GM12878 (cell line): Measurements from ENCODE around the gene KCNC1. TPM values are rescaled to one million over a fixed set of nuclear protein-coding genes. Genes with fewer than 3 reads are reported as not detected.

Experiments used
- ATAC-seq: fragments of 200-7000 bp; cut with Tn5 transposase; 3 replicates; pipeline ENCODE4 v1.9.1; 2020; ENCODE audit warnings: mild to moderate bottlenecking, moderate library complexity
- BruUV-seq: library from RNA; stranded (reverse); fragments of 400-500 nt; replicated peaks from 2 replicates; lab custom pipeline; 2021; lab: Mats Ljungman, UMichigan
- CTCF ChIA-PET: fragments of 300-600 bp; sonication (Branson Sonifier 250); formaldehyde crosslinking; extraction: SDS; loops from one replicate; lab custom pipeline; 2021; ENCODE audit warnings: inconsistent platforms; lab: Yijun Ruan, JAX
- POLR2A ChIA-PET: fragments of 350-600 bp; formaldehyde crosslinking; extraction: SDS; loops from one replicate; lab custom pipeline; 2021; ENCODE audit warnings: inconsistent platforms; lab: Charles Lee
- RAD21 ChIA-PET: fragments of 300-600 bp; sonication (Branson Sonifier 250); formaldehyde crosslinking; loops from one replicate; lab custom pipeline; 2023; ENCODE audit warnings: antibody characterized with exemption; ENCODE audit not compliant: unreplicated experiment; lab: Charles Lee
- SMC1A ChIA-PET: fragments of 300-600 bp; sonication (Branson Sonifier 250); formaldehyde crosslinking; loops from one replicate; lab custom pipeline; 2023; ENCODE audit not compliant: unreplicated experiment, uncharacterized antibody; lab: Charles Lee
- DNase-seq: peaks from one replicate; pipeline ENCODE4 v3.0.0-alpha.2; 2011; ENCODE audit warnings: low read depth, low spot score
- FAIRE-seq: peaks from 3 replicates; lab custom pipeline; 2011; peaks lifted over from hg19 to GRCh38; lab: Jason Lieb, UNC
- H2AFZ ChIP-seq: 2 replicates; pipeline ENCODE4 v1.6.0; 2011; ENCODE audit warnings: low read depth, low read length, control low read depth; ENCODE audit not compliant: control insufficient read depth
- H3K27ac ChIP-seq: 2 replicates; pipeline ENCODE4 v1.5.1; 2011; ENCODE audit warnings: control low read depth; ENCODE audit not compliant: control insufficient read depth, insufficient read depth
- H3K27me3 ChIP-seq, 2 experiments: replicated peaks in 1 of 2; 2 replicates each; pipeline versions ENCODE4 v1.6.0 to v1.6.1; 2011; ENCODE audit warnings: low read length in 1 of 2; ENCODE audit not compliant: control insufficient read depth in 2 of 2, insufficient read depth in 2 of 2
- H3K36me3 ChIP-seq, 2 experiments: 2 replicates each; pipeline ENCODE4 v1.5.1; 2011; ENCODE audit warnings: low read length in 1 of 2; ENCODE audit not compliant: control insufficient read depth in 2 of 2, insufficient read depth in 2 of 2
- H3K4me1 ChIP-seq: 2 replicates; pipeline ENCODE4 v1.6.1; 2011; ENCODE audit warnings: mild to moderate bottlenecking, low read length, moderate library complexity, mixed read lengths; ENCODE audit not compliant: control insufficient read depth, insufficient read depth
- H3K4me2 ChIP-seq: 2 replicates; pipeline ENCODE4 v1.6.0; 2011; ENCODE audit warnings: control low read depth; ENCODE audit not compliant: control insufficient read depth, insufficient read depth
- H3K4me3 ChIP-seq: fragments of 200-600 bp; sonication (generic); 2 replicates; pipeline ENCODE4 v1.5.1; 2016
- H3K79me2 ChIP-seq: 2 replicates; pipeline ENCODE4 v1.6.0; 2011; ENCODE audit warnings: low read length; ENCODE audit not compliant: control insufficient read depth, insufficient read depth
- H3K9ac ChIP-seq: 2 replicates; pipeline ENCODE4 v1.8.0; 2011; ENCODE audit warnings: low read length, control low read depth, mixed read lengths; ENCODE audit not compliant: control insufficient read depth, insufficient read depth
- H3K9me3 ChIP-seq: replicated peaks from 3 replicates; pipeline ENCODE4 v1.5.1; 2011; ENCODE audit warnings: mild to moderate bottlenecking, low read length; ENCODE audit not compliant: control insufficient read depth, insufficient read depth
- H4K20me1 ChIP-seq: 2 replicates; pipeline ENCODE4 v1.6.0; 2011; ENCODE audit not compliant: control insufficient read depth, insufficient read depth
- BCL11A ChIP-seq: IDR thresholded peaks from 2 replicates; pipeline ENCODE4 v1.6.1; 2011; ENCODE audit warnings: low read depth, low read length
- BCLAF1 ChIP-seq: fragments of 450-650 bp; IDR thresholded peaks from 2 replicates; pipeline ENCODE4 v1.6.1; 2017; ENCODE audit warnings: antibody characterized with exemption, mild to moderate bottlenecking, moderate library complexity
- DPF2 ChIP-seq: fragments of 450-650 bp; IDR thresholded peaks from 2 replicates; pipeline ENCODE4 v1.6.1; 2017; ENCODE audit warnings: mild to moderate bottlenecking
- EP300 ChIP-seq, 2 experiments: fragments of 150-350 bp in 1 of 2; IDR thresholded peaks; 2 replicates each; pipeline ENCODE4 v1.6.1; 2011 to 2012; ENCODE audit warnings: low read depth in 2 of 2, low read length in 2 of 2, borderline replicate concordance in 1 of 2, improper control_type of control experiment in 1 of 2, inconsistent platforms in 1 of 2; ENCODE audit not compliant: control insufficient read depth in 1 of 2
- FOXM1 ChIP-seq: IDR thresholded peaks from 2 replicates; pipeline ENCODE4 v1.6.1; 2012; ENCODE audit warnings: low read depth, mild to moderate bottlenecking, inconsistent platforms, low read length, moderate library complexity
- IRF3 ChIP-seq: fragments of 450-650 bp; IDR thresholded peaks from 2 replicates; pipeline ENCODE4 v1.6.1; 2014; ENCODE audit warnings: mild to moderate bottlenecking
- PRDM15 ChIP-seq: fragments of 450-650 bp; formaldehyde crosslinking; IDR thresholded peaks from 2 replicates; pipeline ENCODE4 v1.4.0; 2020; ENCODE audit warnings: mild to moderate bottlenecking, moderate library complexity
- RAD21 ChIP-seq: IDR thresholded peaks from 2 replicates; pipeline ENCODE4 v1.6.1; 2011; ENCODE audit warnings: mild to moderate bottlenecking, low read depth, low read length, moderate library complexity; ENCODE audit not compliant: insufficient read depth
- RELA ChIP-seq: fragments of 450-650 bp; IDR thresholded peaks from 2 replicates; pipeline ENCODE4 v1.8.0; 2014; ENCODE audit warnings: borderline replicate concordance; ENCODE audit not compliant: partially characterized antibody
- SMAD5 ChIP-seq: IDR thresholded peaks from 2 replicates; pipeline ENCODE4 v1.6.1; 2016; ENCODE audit warnings: antibody characterized with exemption, low read depth
- SMC3 ChIP-seq: IDR thresholded peaks from 2 replicates; pipeline ENCODE4 v1.6.1; 2011; ENCODE audit warnings: low read length, improper control_type of control experiment, borderline replicate concordance
- SREBF1 ChIP-seq: IDR thresholded peaks from 2 replicates; pipeline ENCODE4 v1.6.1; 2012; ENCODE audit warnings: mild to moderate bottlenecking, low read length
- WRNIP1 ChIP-seq: IDR thresholded peaks from 2 replicates; pipeline ENCODE4 v1.6.1; 2011; ENCODE audit warnings: low read depth, low read length, improper control_type of control experiment, borderline replicate concordance
- ZBTB33 ChIP-seq: fragments of 450-650 bp; IDR thresholded peaks from 2 replicates; pipeline ENCODE4 v1.6.1; 2017; ENCODE audit warnings: mild to moderate bottlenecking
- ZNF24 ChIP-seq: fragments of 450-650 bp; IDR thresholded peaks from 2 replicates; pipeline ENCODE4 v1.6.1; 2017; ENCODE audit warnings: antibody characterized with exemption, mild to moderate bottlenecking
- ZNF274 ChIP-seq: IDR thresholded peaks from one replicate; pipeline ENCODE4 v1.8.0; 2011; ENCODE audit not compliant: insufficient read length, insufficient read depth
- WGBS: methylation state at CpG from one replicate; pipeline ENCODE4 v1.1.6; 2016; ENCODE audit warnings: low lambda C conversion rate; ENCODE audit not compliant: insufficient replicate concordance, insufficient coverage; ENCODE audit errors: missing lambda C conversion rate; 5-methylcytosine and 5-hydroxymethylcytosine counted together
- in situ Hi-C: fragments of 300-500 bp; cut with MboI; formaldehyde crosslinking; loops from 9 replicates; pipeline ENCODE4 v1.14.3; 2018; ENCODE audit warnings: mixed read lengths
- intact Hi-C: fragments of 100-400 bp; cut with micrococcal nuclease; formaldehyde crosslinking; loops from one replicate; pipeline ENCODE4 v1.14.2; 2022; ENCODE audit not compliant: unreplicated experiment
- polyA plus RNA-seq, 11 experiments: library from polyadenylated mRNA; depleted of rRNA in 4 of 11; unstranded in 6 of 11; stranded (reverse) in 5 of 11; fragments of >200 nt; fragmentation: Nextera tagmentation in 4 of 11; fragmentation: Illumina TruSeq in 1 of 11; extraction: Ambion mirVana in 4 of 11; extraction: Trizol in 1 of 11; gene quantifications; 1 replicate in 1 of 11; 2 replicates in 10 of 11; pipeline versions ENCODE4 v1.2.1 to v1.2.3, GENCODE V29; 2011 to 2016; ENCODE audit warnings: inconsistent platforms in 2 of 11, missing spikeins in 2 of 11, low read depth in 1 of 11
- total RNA-seq, 4 experiments: library from RNA; depleted of rRNA in 3 of 4; stranded (reverse); fragments of >200 nt in 3 of 4; fragmentation: Illumina TruSeq in 1 of 4; extraction: Trizol in 1 of 4; gene quantifications; 2 replicates each; pipeline versions ENCODE4 v1.2.1 to v1.2.3, GENCODE V29; 2013 to 2021

Gene KCNC1
- total and polyA plus RNA-seq, 10 of the 15 experiments (the other 5 are each of a cell fraction or from before 2014, with no cell fraction given): 0.27 to 0.34 TPM; not detected in 8

GRCh38 chr11:17792161-17792560 is 57.6 kb downstream of the KCNC1 start:
- Histone ChIP-seq H3K79me2 (no peaks in the 10 kb centered on the region), H3K4me2 (no peak overlapping the region), H3K9ac (no peak overlapping the region), H2AFZ (no peak overlapping the region), H3K4me3 (no peak overlapping the region), H3K27me3 (no peaks in the 10 kb centered on the region), H3K4me1 (no peaks in the 10 kb centered on the region), H3K27ac (no peak overlapping the region), H3K36me3 (no peaks in the 10 kb centered on the region), H4K20me1 (no peaks in the 10 kb centered on the region), H3K9me3 (no peaks in the 10 kb centered on the region)
- ChIA-PET POLR2A (no interaction called here), CTCF (no interaction called here), SMC1A (interaction anchor here (0.6 kb wide), 1 partner anchor 699 kb away, joined by 3 read pairs; no protein-coding TSS in a partner anchor), RAD21 (no interaction called here)
- intact Hi-C loops (no loop called here), in situ Hi-C loops (no loop called here)
- FAIRE-seq: no peak
- DNase-seq: no peak
- WGBS: 94% methylated on average over 9 of the region's 9 CpGs
- no peak for ATAC-seq
- BruUV-seq: no TSS peak
- TF ChIP-seq SMC3: no peak
- TF ChIP-seq SMAD5: no peak
- TF ChIP-seq ZBTB33: no peak
- TF ChIP-seq WRNIP1: no peak
- TF ChIP-seq PRDM15 (CRISPR knock-in tag): no peak
- TF ChIP-seq BCL11A: no peak
- TF ChIP-seq ZNF24: no peak
- no peak for TF ChIP-seq RAD21
- no peak for TF ChIP-seq RELA
- TF ChIP-seq ZNF274: no peak
- no peak for TF ChIP-seq BCLAF1
- no peak for TF ChIP-seq EP300 (IDR thresholded peaks at IDR 0.05; ENCODE audit: borderline replicate concordance in 1 of 2, control insufficient read depth in 1 of 2, low read depth in 2 of 2, low read length in 2 of 2)
- no peak for TF ChIP-seq FOXM1
- TF ChIP-seq IRF3: no peak
- no peak for TF ChIP-seq SREBF1
- TF ChIP-seq DPF2: no peak
